ENCODE measurements around the gene HSPA12A. TPM values are rescaled to one million over a fixed set of nuclear protein-coding genes. Genes with fewer than 3 reads are reported as not detected.

HSPA12A gene
- total RNA-seq, 2 donors from 2014 or later = 13.9 to 15.4 TPM

GRCh38 chr10:116625845-116626244, 116.5 kb downstream of the HSPA12A start:
- Mint-ChIP-seq H3K27ac (no peak overlapping the region), H3K9me3 (no peaks in the 10 kb centered on the region), H3K36me3 (ENCODE audit: low read depth) (no peaks in the 10 kb centered on the region), H3K4me3 (no peak overlapping the region), H3K27me3 (ENCODE audit: insufficient read depth) (peaks cover 15% of the 10 kb centered on the region), H3K4me1 (peaks cover 14% of the 10 kb centered on the region)
- Histone ChIP-seq H3K27ac (ENCODE audit: low read depth, low read length) (no peak overlapping the region), H3K27me3 (ENCODE audit: control insufficient read depth, insufficient read depth, low read length, poor library complexity, severe bottlenecking) (no peaks in the 10 kb centered on the region), H3K4me1 (ENCODE audit: control insufficient read depth, insufficient read depth, low read length) (peaks cover 3% of the 10 kb centered on the region), H3K9me3 (ENCODE audit: control insufficient read depth, low read length) (no peaks in the 10 kb centered on the region), H3K9ac (ENCODE audit: extremely low read depth, low read length, poor library complexity, severe bottlenecking) (no peak overlapping the region), H3K36me3 (ENCODE audit: control insufficient read depth, insufficient read depth, low read length) (no peaks in the 10 kb centered on the region), H3K4me3 (ENCODE audit: low read length) (no peak overlapping the region)
- no peak for DNase-seq
- TF ChIP-seq, protein P1, sequence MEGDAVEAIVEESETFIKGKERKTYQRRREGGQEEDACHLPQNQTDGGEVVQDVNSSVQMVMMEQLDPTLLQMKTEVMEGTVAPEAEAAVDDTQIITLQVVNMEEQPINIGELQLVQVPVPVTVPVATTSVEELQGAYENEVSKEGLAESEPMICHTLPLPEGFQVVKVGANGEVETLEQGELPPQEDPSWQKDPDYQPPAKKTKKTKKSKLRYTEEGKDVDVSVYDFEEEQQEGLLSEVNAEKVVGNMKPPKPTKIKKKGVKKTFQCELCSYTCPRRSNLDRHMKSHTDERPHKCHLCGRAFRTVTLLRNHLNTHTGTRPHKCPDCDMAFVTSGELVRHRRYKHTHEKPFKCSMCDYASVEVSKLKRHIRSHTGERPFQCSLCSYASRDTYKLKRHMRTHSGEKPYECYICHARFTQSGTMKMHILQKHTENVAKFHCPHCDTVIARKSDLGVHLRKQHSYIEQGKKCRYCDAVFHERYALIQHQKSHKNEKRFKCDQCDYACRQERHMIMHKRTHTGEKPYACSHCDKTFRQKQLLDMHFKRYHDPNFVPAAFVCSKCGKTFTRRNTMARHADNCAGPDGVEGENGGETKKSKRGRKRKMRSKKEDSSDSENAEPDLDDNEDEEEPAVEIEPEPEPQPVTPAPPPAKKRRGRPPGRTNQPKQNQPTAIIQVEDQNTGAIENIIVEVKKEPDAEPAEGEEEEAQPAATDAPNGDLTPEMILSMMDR (conservative IDR thresholded peaks at IDR 0.05) = no peak
- 92 to 97% methylated on average over 5 to 7 of the region's 7 CpGs for WGBS, 2 experiments (ENCODE audit: insufficient coverage in 1 of 2, insufficient read length in 1 of 2)

DNA sequence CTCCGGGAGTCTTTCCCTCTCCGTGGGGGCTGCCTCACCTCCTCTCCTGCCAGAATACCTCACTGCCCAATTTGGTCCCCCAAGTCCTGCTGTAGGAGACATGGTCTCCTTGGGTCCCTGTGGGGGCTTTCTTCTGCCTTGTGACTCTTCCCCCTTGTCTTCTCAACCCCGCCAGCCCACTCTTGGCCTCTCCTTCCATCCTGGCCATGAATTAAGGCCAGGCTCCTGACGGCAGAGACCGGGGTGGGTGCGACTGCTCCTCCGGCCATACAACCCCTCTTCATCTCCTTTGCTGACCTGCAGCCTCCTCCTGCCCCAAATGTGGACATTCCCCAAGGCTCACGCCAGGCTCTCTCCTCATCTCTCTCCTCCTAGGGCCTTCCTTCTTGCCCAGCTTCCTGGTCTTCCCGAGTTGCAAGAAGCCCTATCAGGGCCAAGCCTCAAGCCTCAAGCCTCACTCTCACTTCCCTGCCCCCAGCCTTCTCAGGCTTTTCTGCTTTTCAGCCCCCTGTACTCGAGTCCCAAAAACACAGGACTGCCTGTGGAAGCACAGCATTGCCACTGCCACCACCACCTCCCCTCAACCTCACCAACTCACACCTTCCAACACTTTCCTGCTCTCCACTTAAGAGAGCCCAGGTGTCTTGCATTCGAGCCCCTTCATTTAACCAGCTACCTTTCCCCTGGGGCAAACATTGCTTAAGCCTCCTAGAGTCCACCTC, 120.3 kb downstream of the HSPA12A start:
- Histone ChIP-seq H3K9me3 (ENCODE audit: control insufficient read depth, low read length) (no peaks in the 10 kb centered on the region), H3K27ac (ENCODE audit: low read depth, low read length) (no peak overlapping the region), H3K36me3 (ENCODE audit: control insufficient read depth, insufficient read depth, low read length) (no peaks in the 10 kb centered on the region), H3K9ac (ENCODE audit: extremely low read depth, low read length, poor library complexity, severe bottlenecking) (no peak overlapping the region), H3K4me1 (ENCODE audit: control insufficient read depth, insufficient read depth, low read length) (no peaks in the 10 kb centered on the region), H3K27me3 (ENCODE audit: control insufficient read depth, insufficient read depth, low read length, poor library complexity, severe bottlenecking) (no peaks in the 10 kb centered on the region), H3K4me3 (ENCODE audit: low read length) (no peak overlapping the region)
- Mint-ChIP-seq H3K4me1 (peaks cover 1% of the 10 kb centered on the region), H3K4me3 (no peak overlapping the region), H3K27ac (no peak overlapping the region), H3K9me3 (no peaks in the 10 kb centered on the region), H3K36me3 (ENCODE audit: low read depth) (no peaks in the 10 kb centered on the region), H3K27me3 (ENCODE audit: insufficient read depth) (peaks cover 15% of the 10 kb centered on the region)
- no peak for DNase-seq
- 88 to 92% methylated on average over 10 to 11 of the region's 11 CpGs for WGBS, 2 experiments (ENCODE audit: insufficient coverage in 1 of 2, insufficient read length in 1 of 2)
- TF ChIP-seq, protein P1 (conservative IDR thresholded peaks at IDR 0.05) = no peak

GRCh38 chr10:116621476-116621875, 120.9 kb downstream of the HSPA12A start:
- no peak for DNase-seq
- no peaks in the 10 kb centered on the region for H3K36me3 Mint-ChIP-seq (ENCODE audit: low read depth)
- H3K27me3 Mint-ChIP-seq (ENCODE audit: insufficient read depth) = peaks cover 12% of the 10 kb centered on the region
- 81 to 93% methylated on average over 4 to 8 of the region's 8 CpGs for WGBS, 2 experiments (ENCODE audit: insufficient coverage in 1 of 2, insufficient read length in 1 of 2)
- H3K4me1 Mint-ChIP-seq = peaks cover 1% of the 10 kb centered on the region
- Histone ChIP-seq H3K9ac (ENCODE audit: extremely low read depth, low read length, poor library complexity, severe bottlenecking) (no peak overlapping the region), H3K27ac (ENCODE audit: low read depth, low read length) (no peak overlapping the region), H3K4me1 (ENCODE audit: control insufficient read depth, insufficient read depth, low read length) (no peaks in the 10 kb centered on the region), H3K4me3 (ENCODE audit: low read length) (no peak overlapping the region), H3K9me3 (ENCODE audit: control insufficient read depth, low read length) (no peaks in the 10 kb centered on the region), H3K27me3 (ENCODE audit: control insufficient read depth, insufficient read depth, low read length, poor library complexity, severe bottlenecking) (no peaks in the 10 kb centered on the region), H3K36me3 (ENCODE audit: control insufficient read depth, insufficient read depth, low read length) (no peaks in the 10 kb centered on the region)
- H3K4me3 Mint-ChIP-seq = no peak overlapping the region
- no peaks in the 10 kb centered on the region for H3K9me3 Mint-ChIP-seq
- TF ChIP-seq, protein P1 (conservative IDR thresholded peaks at IDR 0.05) = no peak
- H3K27ac Mint-ChIP-seq = no peak overlapping the region

Other genes with a start within 250 kb of the HSPA12A start
- not detected for gene PNLIP, start 196.6 kb downstream of the HSPA12A start, total RNA-seq
- gene PNLIPRP1, start 151.6 kb downstream of the HSPA12A start, total RNA-seq = not detected
- under 1 TPM; 0.64 to 0.79 TPM for gene PNLIPRP2, start 121.6 kb downstream of the HSPA12A start, total RNA-seq
- gene ENO4, start 106.9 kb upstream of the HSPA12A start, total RNA-seq = 1 to 10 TPM; 1.1 to 2.2 TPM

All from endodermal cell (in vitro differentiated cells).